GM12872 (cell line): ENCODE results near the gene HOXB7.

ENCODE experiments used
- CTCF ChIP-seq: IDR thresholded peaks from 3 replicates; pipeline ENCODE4 v1.5.1; 2011; ENCODE audit warnings: low read depth, mild to moderate bottlenecking, low read length, moderate library complexity; ENCODE audit not compliant: insufficient read depth

Gene HOXB7

GRCh38 chr17:48564188-48565021 is 46.4 kb downstream of the HOXB7 start:
- no peak for TF ChIP-seq CTCF

- no peak for TF ChIP-seq CTCF
Measured at GRCh38 chr17:48563867-48564187, 47.0 kb downstream of the HOXB7 start.

- no peak for TF ChIP-seq CTCF
Measured at GRCh38 chr17:48563385-48563838, 47.4 kb downstream of the HOXB7 start.

- TF ChIP-seq CTCF = no peak
Measured at GRCh38 chr17:48562934-48563333, 47.9 kb downstream of the HOXB7 start.

- peak; percentile 61 for TF ChIP-seq CTCF
Measured at GRCh38 chr17:48561884-48562810, 48.7 kb downstream of the HOXB7 start.

GRCh38 chr17:48559840-48560817 is 50.7 kb downstream of the HOXB7 start:
- no peak for TF ChIP-seq CTCF
